Upper lobe of right lung (tissue), 1 donor: ENCODE results near the gene PTCD1. TPM values are rescaled to one million over a fixed set of nuclear protein-coding genes. Genes with fewer than 3 reads are reported as not detected.
"Not testable (repeated sequence)": the region's sequence is repeated elsewhere in the genome, so short reads cannot be mapped to it uniquely, and the experiment has no call there.

Experiments used
- ATAC-seq: fragments of 200-7000 bp; cut with Tn5 transposase; one replicate; pipeline ENCODE4 v1.9.1; 2020; ENCODE audit warnings: mild to moderate bottlenecking, moderate library complexity
- DNase-seq: peaks from one replicate; pipeline ENCODE4 v3.0.0-alpha.2; 2020
- H3K27ac ChIP-seq: fragments of 200-600 bp; one replicate; pipeline ENCODE4 v1.8.0; 2022
- H3K27me3 ChIP-seq: fragments of 200-600 bp; one replicate; pipeline ENCODE4 v1.8.0; 2022; ENCODE audit warnings: mild to moderate bottlenecking
- H3K36me3 ChIP-seq: fragments of 200-600 bp; one replicate; pipeline ENCODE4 v1.8.0; 2022
- H3K4me1 ChIP-seq: fragments of 200-600 bp; one replicate; pipeline ENCODE4 v1.8.0; 2022
- H3K4me3 ChIP-seq: fragments of 200-600 bp; one replicate; pipeline ENCODE4 v1.8.0; 2022; ENCODE audit warnings: mild to moderate bottlenecking
- H3K9me3 ChIP-seq: fragments of 200-600 bp; one replicate; pipeline ENCODE4 v1.8.0; 2022
- intact Hi-C: fragments of 100-400 bp; cut with DNase I; formaldehyde crosslinking; loops from one replicate; pipeline ENCODE4 v1.11.0; 2022
- total RNA-seq: library from RNA; stranded (reverse); fragmentation: NEBNext Ultra II Directional; extraction: Animal tissue kit (Norgen Biotek cat#: 25700); gene quantifications from one replicate; pipeline ENCODE4 v1.2.1, GENCODE V29; 2021
- TF ChIP-seq, protein P1 (sequence below): fragments of 200-600 bp; IDR thresholded peaks from one replicate; pipeline ENCODE4 v1.8.0; 2022; ENCODE audit warnings: antibody characterized with exemption
- donor health status: DM: no; HTN: yes; CAD: no; lungs with severe emphysema.

PTCD1 gene
- total RNA-seq, 1 donor from 2014 or later, result 7.5 TPM

GRCh38 chr7:99389772-99390171, 48.8 kb downstream of the PTCD1 start:
- TF ChIP-seq, protein P1, sequence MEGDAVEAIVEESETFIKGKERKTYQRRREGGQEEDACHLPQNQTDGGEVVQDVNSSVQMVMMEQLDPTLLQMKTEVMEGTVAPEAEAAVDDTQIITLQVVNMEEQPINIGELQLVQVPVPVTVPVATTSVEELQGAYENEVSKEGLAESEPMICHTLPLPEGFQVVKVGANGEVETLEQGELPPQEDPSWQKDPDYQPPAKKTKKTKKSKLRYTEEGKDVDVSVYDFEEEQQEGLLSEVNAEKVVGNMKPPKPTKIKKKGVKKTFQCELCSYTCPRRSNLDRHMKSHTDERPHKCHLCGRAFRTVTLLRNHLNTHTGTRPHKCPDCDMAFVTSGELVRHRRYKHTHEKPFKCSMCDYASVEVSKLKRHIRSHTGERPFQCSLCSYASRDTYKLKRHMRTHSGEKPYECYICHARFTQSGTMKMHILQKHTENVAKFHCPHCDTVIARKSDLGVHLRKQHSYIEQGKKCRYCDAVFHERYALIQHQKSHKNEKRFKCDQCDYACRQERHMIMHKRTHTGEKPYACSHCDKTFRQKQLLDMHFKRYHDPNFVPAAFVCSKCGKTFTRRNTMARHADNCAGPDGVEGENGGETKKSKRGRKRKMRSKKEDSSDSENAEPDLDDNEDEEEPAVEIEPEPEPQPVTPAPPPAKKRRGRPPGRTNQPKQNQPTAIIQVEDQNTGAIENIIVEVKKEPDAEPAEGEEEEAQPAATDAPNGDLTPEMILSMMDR, result no peak
- Histone ChIP-seq H3K27ac (no peak overlapping the region), H3K4me3 (no peak overlapping the region), H3K27me3 (no peaks in the 10 kb centered on the region), H3K36me3 (peaks cover 83% of the 10 kb centered on the region), H3K9me3 (no peaks in the 10 kb centered on the region), H3K4me1 (peaks cover 14% of the 10 kb centered on the region)
- DNase-seq, result no peak
- intact Hi-C loops, result no loop called here
- ATAC-seq, result no peak

GRCh38 chr7:99387912-99388311, 50.7 kb downstream of the PTCD1 start:
- peaks cover 79% of the 10 kb centered on the region for H3K36me3 ChIP-seq
- H3K27me3 ChIP-seq, result no peaks in the 10 kb centered on the region
- TF ChIP-seq, protein P1, result no peak
- intact Hi-C loops, result no loop called here
- no peak overlapping the region for H3K27ac ChIP-seq
- no peak overlapping the region for H3K4me3 ChIP-seq
- DNase-seq, result no peak
- peaks cover 14% of the 10 kb centered on the region for H3K4me1 ChIP-seq
- no peak for ATAC-seq
- no peaks in the 10 kb centered on the region for H3K9me3 ChIP-seq

GRCh38 chr7:99387239-99387635, 51.4 kb downstream of the PTCD1 start:
- H3K4me3 ChIP-seq, ATAC-seq, H3K27me3 ChIP-seq, H3K9me3 ChIP-seq, intact Hi-C loops, H3K4me1 ChIP-seq, DNase-seq, H3K27ac ChIP-seq: not testable (repeated sequence)
- H3K36me3 ChIP-seq, result peaks cover 76% of the 10 kb centered on the region

DNA sequence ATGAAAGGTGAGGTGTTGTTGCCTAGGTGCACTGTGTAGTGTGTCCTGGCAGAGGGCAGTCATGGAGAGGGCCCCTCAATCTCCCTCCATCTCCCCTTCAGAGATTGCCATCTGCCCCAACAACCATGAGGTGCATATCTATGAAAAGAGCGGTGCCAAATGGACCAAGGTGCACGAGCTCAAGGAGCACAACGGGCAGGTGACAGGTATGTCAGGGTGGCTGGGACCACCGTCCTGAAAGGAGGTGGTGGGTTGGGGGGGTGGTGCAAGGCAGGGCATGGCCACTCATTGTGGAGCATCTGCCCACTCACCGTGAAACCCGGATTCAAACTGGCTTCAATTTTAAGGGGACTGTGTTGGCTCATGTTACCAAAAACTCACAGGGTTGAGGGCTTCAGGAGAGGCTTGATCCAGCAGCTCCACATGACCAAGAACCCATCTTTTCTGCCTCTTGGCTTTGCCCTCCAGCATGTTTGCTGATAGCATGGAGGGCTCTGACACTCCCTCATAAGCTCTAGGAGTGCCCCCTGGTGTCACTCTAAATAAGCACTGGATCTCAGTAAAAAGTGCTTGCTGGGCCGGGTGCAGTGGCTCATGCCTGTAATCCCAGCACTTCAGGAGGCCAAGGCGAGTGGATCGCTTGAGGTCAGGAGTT, 51.9 kb downstream of the PTCD1 start:
- Histone ChIP-seq H3K27ac (no peak overlapping the region), H3K4me3 (no peak overlapping the region), H3K4me1 (peaks cover 9% of the 10 kb centered on the region), H3K36me3 (peaks cover 70% of the 10 kb centered on the region), H3K27me3 (no peaks in the 10 kb centered on the region), H3K9me3 (no peaks in the 10 kb centered on the region)
- TF ChIP-seq, protein P1, result no peak
- intact Hi-C loops, result no loop called here
- ATAC-seq (peak; percentile 69), DNase-seq (no peak)

DNA sequence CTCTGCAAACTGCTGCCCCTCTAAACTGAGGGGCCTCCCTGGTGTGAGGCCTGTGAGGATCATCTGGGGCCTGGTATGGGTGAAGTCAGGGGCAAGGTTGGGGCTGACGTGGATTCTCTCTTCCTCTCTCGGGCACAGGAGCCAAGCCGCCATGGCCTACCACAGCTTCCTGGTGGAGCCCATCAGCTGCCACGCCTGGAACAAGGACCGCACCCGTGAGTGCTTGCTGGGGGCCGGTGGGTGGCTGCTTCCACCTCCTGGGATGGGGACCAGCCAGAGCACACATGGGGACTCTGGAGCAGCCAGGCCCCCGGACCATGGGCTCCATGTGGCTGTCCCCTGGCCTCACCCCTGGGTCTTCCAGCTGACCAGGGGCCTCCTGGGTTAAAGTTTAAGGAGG, 53.0 kb downstream of the PTCD1 start:
- TF ChIP-seq, protein P1, result no peak
- no peak for DNase-seq
- Histone ChIP-seq H3K9me3 (no peaks in the 10 kb centered on the region), H3K4me3 (no peak overlapping the region), H3K36me3 (peaks cover 59% of the 10 kb centered on the region), H3K27me3 (no peaks in the 10 kb centered on the region), H3K4me1 (peaks cover 21% of the 10 kb centered on the region), H3K27ac (peak overlapping the region; percentile 42)
- ATAC-seq, result no peak
- intact Hi-C loops, result no loop called here

GRCh38 chr7:99384523-99384922, 54.1 kb downstream of the PTCD1 start:
- ATAC-seq (no peak), DNase-seq (no peak)
- H3K36me3 ChIP-seq, result peaks cover 48% of the 10 kb centered on the region
- TF ChIP-seq, protein P1, result no peak
- no peaks in the 10 kb centered on the region for H3K27me3 ChIP-seq
- H3K27ac ChIP-seq, result no peak overlapping the region
- no peaks in the 10 kb centered on the region for H3K9me3 ChIP-seq
- H3K4me1 ChIP-seq, result peaks cover 31% of the 10 kb centered on the region
- H3K4me3 ChIP-seq, result no peak overlapping the region
- intact Hi-C loops, result no loop called here
